ENCODE data around the gene TACC2. TPM values are rescaled to one million over a fixed set of nuclear protein-coding genes. Genes with fewer than 3 reads are reported as not detected.

The TACC2 gene
- total and polyA plus RNA-seq, 2 experiments from 2014 or later = 4.3 to 16.7 TPM

GRCh38 chr10:122245897-122246296 is 256.9 kb downstream of the TACC2 start:
- peaks cover 2% of the 10 kb centered on the region; the same call in 1 of the 2 replicates for H3K36me3 ChIP-seq (ENCODE audit: low read depth)
- H2AFZ ChIP-seq = no peak overlapping the region
- TF ChIP-seq EZH2 (IDR thresholded peaks at IDR 0.05; ENCODE audit: insufficient read depth, poor library complexity, severe bottlenecking) (no peak), EZH2phosphoT487 (IDR thresholded peaks at IDR 0.05; ENCODE audit: insufficient read depth, low read depth) (no peak)
- H3K9me2 ChIP-seq (ENCODE audit: insufficient read depth) = no peaks in the 10 kb centered on the region
- H3K4me2 ChIP-seq (ENCODE audit: unreplicated experiment) = no peak overlapping the region
- no peak overlapping the region for H3K27ac ChIP-seq
- H3K27me3 ChIP-seq (replicated peaks; ENCODE audit: insufficient read depth) = no peaks in the 10 kb centered on the region
- H3K9me3 ChIP-seq (ENCODE audit: low read depth) = no peaks in the 10 kb centered on the region
- H3K4me3 ChIP-seq = no peak overlapping the region
- H3K4me1 ChIP-seq (ENCODE audit: insufficient read depth) = no peaks in the 10 kb centered on the region
- WGBS, 2 experiments (ENCODE audit: low coverage in 1 of 2, low lambda C conversion rate in 2 of 2, missing lambda C conversion rate in 2 of 2) = 93 to 97% methylated on average over 11 of the region's 11 CpGs
- no peaks in the 10 kb centered on the region for H3K79me2 ChIP-seq (ENCODE audit: insufficient read depth)
- in situ Hi-C loops (cut with MboI) = no loop called here
- no peak overlapping the region for H3K9ac ChIP-seq
- no peak for DNase-seq
- H4K20me1 ChIP-seq (ENCODE audit: insufficient read depth) = no peaks in the 10 kb centered on the region
- no peaks in the 10 kb centered on the region for H3F3A ChIP-seq (ENCODE audit: insufficient read depth)

GRCh38 chr10:122246830-122247520 is 258.0 kb downstream of the TACC2 start:
- Histone ChIP-seq H2AFZ (no peak overlapping the region), H3K9me2 (ENCODE audit: insufficient read depth) (no peaks in the 10 kb centered on the region), H3F3A (ENCODE audit: insufficient read depth) (no peaks in the 10 kb centered on the region), H3K27me3 (replicated peaks; ENCODE audit: insufficient read depth) (no peaks in the 10 kb centered on the region), H3K4me2 (ENCODE audit: unreplicated experiment) (no peak overlapping the region), H3K9me3 (ENCODE audit: low read depth) (no peaks in the 10 kb centered on the region), H3K79me2 (ENCODE audit: insufficient read depth) (no peaks in the 10 kb centered on the region), H3K4me3 (no peak overlapping the region), H4K20me1 (ENCODE audit: insufficient read depth) (no peaks in the 10 kb centered on the region), H3K36me3 (ENCODE audit: low read depth) (peaks cover 2% of the 10 kb centered on the region; the same call in 1 of the 2 replicates), H3K4me1 (ENCODE audit: insufficient read depth) (no peaks in the 10 kb centered on the region), H3K27ac (no peak overlapping the region), H3K9ac (no peak overlapping the region)
- no peak for DNase-seq
- WGBS, 2 experiments (ENCODE audit: low coverage in 1 of 2, low lambda C conversion rate in 2 of 2, missing lambda C conversion rate in 2 of 2) = 87 to 93% methylated on average over 9 to 11 of the region's 11 CpGs
- in situ Hi-C loops (cut with MboI) = no loop called here
- no peak for TF ChIP-seq EZH2 (IDR thresholded peaks at IDR 0.05; ENCODE audit: insufficient read depth, poor library complexity, severe bottlenecking)
- no peak for TF ChIP-seq EZH2phosphoT487 (IDR thresholded peaks at IDR 0.05; ENCODE audit: insufficient read depth, low read depth)

- Histone ChIP-seq H3K4me1 (ENCODE audit: insufficient read depth) (no peaks in the 10 kb centered on the region), H3K27ac (no peak overlapping the region), H3F3A (ENCODE audit: insufficient read depth) (no peaks in the 10 kb centered on the region), H3K9me3 (ENCODE audit: low read depth) (no peaks in the 10 kb centered on the region), H2AFZ (no peak overlapping the region), H3K9me2 (ENCODE audit: insufficient read depth) (no peaks in the 10 kb centered on the region), H3K4me3 (no peak overlapping the region), H3K27me3 (replicated peaks; ENCODE audit: insufficient read depth) (no peaks in the 10 kb centered on the region), H3K79me2 (ENCODE audit: insufficient read depth) (no peaks in the 10 kb centered on the region), H3K36me3 (ENCODE audit: low read depth) (no peaks in the 10 kb centered on the region), H4K20me1 (ENCODE audit: insufficient read depth) (no peaks in the 10 kb centered on the region), H3K9ac (no peak overlapping the region), H3K4me2 (ENCODE audit: unreplicated experiment) (no peak overlapping the region)
- 94 to 95% methylated on average over 24 to 25 of the region's 25 CpGs for WGBS, 2 experiments (ENCODE audit: low coverage in 1 of 2, low lambda C conversion rate in 2 of 2, missing lambda C conversion rate in 2 of 2)
- DNase-seq = no peak
- TF ChIP-seq EZH2phosphoT487 (IDR thresholded peaks at IDR 0.05; ENCODE audit: insufficient read depth, low read depth) = no peak
- no peak for TF ChIP-seq EZH2 (IDR thresholded peaks at IDR 0.05; ENCODE audit: insufficient read depth, poor library complexity, severe bottlenecking)
- in situ Hi-C loops (cut with MboI) = no loop called here
Measured at GRCh38 chr10:122248356-122249302, 259.7 kb downstream of the TACC2 start.

- H3K4me1 ChIP-seq (ENCODE audit: insufficient read depth) = no peaks in the 10 kb centered on the region
- DNase-seq = no peak
- no peaks in the 10 kb centered on the region for H3K36me3 ChIP-seq (ENCODE audit: low read depth)
Measured at GRCh38 chr10:122249303-122249850, 260.4 kb downstream of the TACC2 start.

More at GRCh38 chr10:122249303-122249850, 260.4 kb downstream of the TACC2 start:
- Histone ChIP-seq H3K9ac (no peak overlapping the region), H3K79me2 (ENCODE audit: insufficient read depth) (no peaks in the 10 kb centered on the region), H3K4me2 (ENCODE audit: unreplicated experiment) (no peak overlapping the region), H3K9me2 (ENCODE audit: insufficient read depth) (no peaks in the 10 kb centered on the region), H3F3A (ENCODE audit: insufficient read depth) (no peaks in the 10 kb centered on the region), H3K4me3 (no peak overlapping the region), H2AFZ (no peak overlapping the region), H3K27me3 (replicated peaks; ENCODE audit: insufficient read depth) (no peaks in the 10 kb centered on the region), H3K9me3 (ENCODE audit: low read depth) (no peaks in the 10 kb centered on the region), H3K27ac (no peak overlapping the region), H4K20me1 (ENCODE audit: insufficient read depth) (no peaks in the 10 kb centered on the region)
- WGBS, 2 experiments (ENCODE audit: low coverage in 1 of 2, low lambda C conversion rate in 2 of 2, missing lambda C conversion rate in 2 of 2) = 88 to 89% methylated on average over 11 of the region's 11 CpGs
- in situ Hi-C loops (cut with MboI) = no loop called here
- TF ChIP-seq EZH2phosphoT487 (IDR thresholded peaks at IDR 0.05; ENCODE audit: insufficient read depth, low read depth) = no peak
- no peak for TF ChIP-seq EZH2 (IDR thresholded peaks at IDR 0.05; ENCODE audit: insufficient read depth, poor library complexity, severe bottlenecking)
